Colonic mucosa (tissue), 4 donors: ENCODE data around the gene CDH4. TPM values are rescaled to one million over a fixed set of nuclear protein-coding genes. Genes with fewer than 3 reads are reported as not detected.

Experiments used
- DNase-seq: peaks from one replicate; pipeline ENCODE4 v3.0.0-alpha.2; 2020
- H3K27ac ChIP-seq: fragments of 200-600 bp; one replicate; pipeline ENCODE4 v1.8.0; 2021
- H3K27me3 ChIP-seq: fragments of 200-600 bp; one replicate; pipeline ENCODE4 v1.8.0; 2021
- H3K36me3 ChIP-seq: fragments of 200-600 bp; one replicate; pipeline ENCODE4 v1.8.0; 2021
- H3K4me1 ChIP-seq: fragments of 200-600 bp; one replicate; pipeline ENCODE4 v1.8.0; 2021; ENCODE audit warnings: mild to moderate bottlenecking
- H3K4me3 ChIP-seq: fragments of 200-600 bp; one replicate; pipeline ENCODE4 v1.8.0; 2021
- H3K9ac ChIP-seq, 2 donors: one replicate each; pipeline ENCODE4 v1.7.0; 2013; ENCODE audit warnings: control low read depth in 2 of 2, low read depth in 2 of 2, low read length in 2 of 2
- H3K9me3 ChIP-seq: fragments of 200-600 bp; one replicate; pipeline ENCODE4 v1.8.0; 2021
- intact Hi-C: fragments of 100-400 bp; cut with DNase I; formaldehyde crosslinking; loops from one replicate; pipeline ENCODE4 v1.14.1; 2022
- total RNA-seq, 2 donors: library from RNA; stranded (reverse); fragmentation: NEBNext Ultra II Directional in 1 of 2; extraction: Animal tissue kit (Norgen Biotek cat#: 25700) in 1 of 2; gene quantifications; one replicate each; pipeline ENCODE4 v1.2.1, GENCODE V29; 2021
- TF ChIP-seq, protein P1 (sequence below): fragments of 200-600 bp; IDR thresholded peaks from one replicate; pipeline ENCODE4 v1.8.0; 2022; ENCODE audit warnings: antibody characterized with exemption, mild to moderate bottlenecking
- donor health status: healthy.
- donor health status: DM: no; HTN: no; CAD: no.
- donor health status: DM: no; HTN: no; CAD: no.

The CDH4 gene
- total RNA-seq, 2 donors from 2014 or later: 0.08 TPM; not detected in 1

DNA sequence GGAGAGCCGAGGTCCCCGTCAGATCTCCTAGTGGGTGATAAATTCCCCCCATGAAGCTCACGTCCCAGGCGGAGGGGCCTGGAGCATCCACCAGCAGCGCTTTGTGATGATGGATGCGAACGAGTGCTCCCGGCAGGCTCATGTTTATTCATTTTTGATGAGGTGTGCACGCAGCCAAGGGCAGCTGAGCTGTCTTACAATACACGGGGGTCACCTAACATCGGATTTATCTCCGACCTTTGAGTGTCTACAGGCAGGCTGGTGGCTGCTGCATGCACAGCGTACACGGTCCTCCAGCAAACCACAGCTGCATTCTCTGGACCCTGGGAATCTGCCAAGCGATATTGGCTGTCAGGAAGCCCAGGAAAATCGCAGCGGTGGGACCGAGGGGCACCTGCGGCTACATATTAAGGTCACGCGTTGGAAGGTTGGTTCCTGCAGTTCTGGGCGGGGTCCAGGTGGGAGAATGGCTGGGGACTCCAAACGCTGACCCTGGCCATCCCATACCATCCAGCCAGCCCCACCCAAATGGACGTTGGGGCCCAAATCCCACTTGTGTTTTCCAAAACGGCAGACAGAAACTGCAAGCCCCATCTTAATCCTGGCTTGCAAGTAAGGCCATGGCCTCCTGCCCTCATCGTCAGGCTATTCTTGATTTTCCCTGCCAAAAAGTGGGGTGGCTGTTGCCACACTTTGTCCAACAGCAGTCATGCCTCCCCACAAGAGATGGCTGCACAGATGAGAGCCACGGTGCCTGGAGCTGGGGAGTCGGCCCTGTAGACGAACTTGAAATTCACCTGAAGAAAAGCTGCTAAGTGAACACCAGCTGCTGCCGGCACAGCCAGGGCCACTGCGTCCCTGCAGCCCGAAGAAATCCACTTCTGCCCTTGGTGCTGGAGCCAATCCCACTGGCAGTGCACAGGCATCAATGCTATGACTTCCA lies 413.7 kb downstream of the CDH4 start:
- no peaks in the 10 kb centered on the region for H3K27me3 ChIP-seq
- intact Hi-C loops: no loop called here

DNA sequence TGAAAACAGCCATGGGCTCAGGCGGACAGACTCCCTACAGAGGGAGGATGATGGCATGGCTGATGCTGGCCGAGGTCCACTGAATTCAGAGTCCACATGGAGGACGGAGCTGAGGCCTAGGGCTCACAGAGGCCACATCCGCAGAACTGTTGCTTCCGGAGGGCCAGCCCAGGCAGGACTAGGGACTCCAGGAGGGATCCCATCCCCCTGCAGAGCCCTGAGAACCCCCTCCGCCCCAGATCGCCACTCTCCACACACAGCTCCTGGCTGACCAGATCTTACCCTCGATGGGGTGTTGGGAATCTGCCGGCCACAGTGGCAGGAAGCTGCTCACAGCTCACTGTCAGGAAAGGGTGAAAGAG lies 414.4 kb downstream of the CDH4 start:
- Histone ChIP-seq H3K27ac (no peak overlapping the region), H3K9me3 (no peaks in the 10 kb centered on the region), H3K4me3 (no peak overlapping the region), H3K27me3 (no peaks in the 10 kb centered on the region), H3K36me3 (no peaks in the 10 kb centered on the region), H3K4me1 (no peaks in the 10 kb centered on the region), H3K9ac (no peak overlapping the region)
- TF ChIP-seq, protein P1, sequence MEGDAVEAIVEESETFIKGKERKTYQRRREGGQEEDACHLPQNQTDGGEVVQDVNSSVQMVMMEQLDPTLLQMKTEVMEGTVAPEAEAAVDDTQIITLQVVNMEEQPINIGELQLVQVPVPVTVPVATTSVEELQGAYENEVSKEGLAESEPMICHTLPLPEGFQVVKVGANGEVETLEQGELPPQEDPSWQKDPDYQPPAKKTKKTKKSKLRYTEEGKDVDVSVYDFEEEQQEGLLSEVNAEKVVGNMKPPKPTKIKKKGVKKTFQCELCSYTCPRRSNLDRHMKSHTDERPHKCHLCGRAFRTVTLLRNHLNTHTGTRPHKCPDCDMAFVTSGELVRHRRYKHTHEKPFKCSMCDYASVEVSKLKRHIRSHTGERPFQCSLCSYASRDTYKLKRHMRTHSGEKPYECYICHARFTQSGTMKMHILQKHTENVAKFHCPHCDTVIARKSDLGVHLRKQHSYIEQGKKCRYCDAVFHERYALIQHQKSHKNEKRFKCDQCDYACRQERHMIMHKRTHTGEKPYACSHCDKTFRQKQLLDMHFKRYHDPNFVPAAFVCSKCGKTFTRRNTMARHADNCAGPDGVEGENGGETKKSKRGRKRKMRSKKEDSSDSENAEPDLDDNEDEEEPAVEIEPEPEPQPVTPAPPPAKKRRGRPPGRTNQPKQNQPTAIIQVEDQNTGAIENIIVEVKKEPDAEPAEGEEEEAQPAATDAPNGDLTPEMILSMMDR: no peak
- DNase-seq: no peak
- intact Hi-C loops: no loop called here

More for the DNA sequence above, 413.7 kb downstream of the CDH4 start:
- Histone ChIP-seq H3K4me1 (no peaks in the 10 kb centered on the region), H3K4me3 (no peak overlapping the region), H3K36me3 (no peaks in the 10 kb centered on the region), H3K9me3 (no peaks in the 10 kb centered on the region), H3K27ac (no peak overlapping the region), H3K9ac (no peak overlapping the region)
- no peak for DNase-seq
- TF ChIP-seq, protein P1: no peak

DNA sequence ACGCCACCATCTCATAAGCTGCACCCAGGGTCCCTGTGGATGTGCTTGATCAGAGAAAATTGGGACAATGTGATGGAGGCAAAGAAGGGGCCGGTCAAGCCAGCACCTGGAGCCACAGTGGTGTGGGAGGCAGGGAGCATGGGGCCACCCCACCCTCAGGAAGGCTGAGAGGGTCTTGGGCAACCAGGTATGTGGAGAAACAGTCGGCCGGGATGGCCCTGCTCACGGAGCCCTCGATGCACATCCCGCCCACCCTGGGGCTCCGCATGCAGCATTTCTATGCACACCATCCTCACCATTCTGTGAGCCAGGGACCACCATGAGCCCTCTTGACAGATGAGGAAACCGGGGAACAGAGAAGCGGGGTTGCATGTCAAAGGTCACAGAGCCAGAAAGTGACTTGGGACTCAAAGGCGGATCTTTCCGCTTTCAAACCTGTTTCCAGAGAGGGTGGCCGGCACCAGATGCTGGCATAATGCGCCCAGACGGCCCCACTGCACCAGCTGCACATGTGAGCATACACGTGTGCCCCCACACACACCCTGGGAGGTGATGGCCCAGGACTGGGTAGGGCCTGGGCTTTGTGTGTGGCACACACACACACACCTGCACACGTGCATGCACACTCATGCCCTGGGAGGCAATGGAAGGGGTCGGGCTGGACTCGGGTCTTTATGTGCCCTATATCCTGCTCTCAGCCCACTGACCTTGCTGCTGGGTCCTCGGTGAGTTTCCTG lies 415.2 kb downstream of the CDH4 start:
- H3K9ac ChIP-seq: no peak overlapping the region
- H3K36me3 ChIP-seq: no peaks in the 10 kb centered on the region
- no peak for DNase-seq
- TF ChIP-seq, protein P1: no peak
- intact Hi-C loops: no loop called here
- no peak overlapping the region for H3K4me3 ChIP-seq
- no peaks in the 10 kb centered on the region for H3K27me3 ChIP-seq
- H3K4me1 ChIP-seq: no peaks in the 10 kb centered on the region
- no peak overlapping the region for H3K27ac ChIP-seq
- H3K9me3 ChIP-seq: no peaks in the 10 kb centered on the region

DNA sequence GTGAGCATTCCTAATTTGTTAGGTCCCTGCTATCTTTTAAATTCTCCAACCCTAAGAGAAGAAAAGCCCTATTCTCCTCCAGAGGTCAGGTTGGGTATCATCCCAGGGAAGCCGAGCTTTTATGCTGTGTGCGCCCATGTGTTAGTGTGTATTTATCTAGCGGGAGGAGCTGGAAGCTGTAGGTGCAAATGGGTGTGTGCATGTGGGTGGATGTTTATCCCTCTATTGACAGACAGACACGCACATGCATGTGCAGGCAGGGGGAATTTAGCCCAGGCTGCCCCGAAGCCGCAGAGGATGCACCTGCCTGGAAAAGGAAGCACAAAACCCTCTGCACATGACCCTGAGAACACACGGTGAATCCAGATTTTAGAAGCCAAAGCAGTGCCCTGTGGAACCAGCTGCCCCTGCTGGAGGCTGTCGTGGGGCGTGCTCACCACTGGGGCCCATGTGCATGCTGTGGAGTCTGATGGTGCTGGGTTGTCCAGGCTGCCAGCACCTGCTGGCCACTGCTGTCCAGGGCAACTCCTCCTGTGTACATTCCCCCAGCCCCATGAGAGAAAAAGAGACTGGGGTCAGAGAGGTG lies 416.1 kb downstream of the CDH4 start:
- H3K9ac ChIP-seq: no peak overlapping the region
- no peak overlapping the region for H3K27ac ChIP-seq
- no peaks in the 10 kb centered on the region for H3K27me3 ChIP-seq
- DNase-seq: no peak
- H3K9me3 ChIP-seq: no peaks in the 10 kb centered on the region
- intact Hi-C loops: no loop called here
- no peaks in the 10 kb centered on the region for H3K36me3 ChIP-seq
- TF ChIP-seq, protein P1: no peak
- H3K4me3 ChIP-seq: no peak overlapping the region
- H3K4me1 ChIP-seq: no peaks in the 10 kb centered on the region

DNA sequence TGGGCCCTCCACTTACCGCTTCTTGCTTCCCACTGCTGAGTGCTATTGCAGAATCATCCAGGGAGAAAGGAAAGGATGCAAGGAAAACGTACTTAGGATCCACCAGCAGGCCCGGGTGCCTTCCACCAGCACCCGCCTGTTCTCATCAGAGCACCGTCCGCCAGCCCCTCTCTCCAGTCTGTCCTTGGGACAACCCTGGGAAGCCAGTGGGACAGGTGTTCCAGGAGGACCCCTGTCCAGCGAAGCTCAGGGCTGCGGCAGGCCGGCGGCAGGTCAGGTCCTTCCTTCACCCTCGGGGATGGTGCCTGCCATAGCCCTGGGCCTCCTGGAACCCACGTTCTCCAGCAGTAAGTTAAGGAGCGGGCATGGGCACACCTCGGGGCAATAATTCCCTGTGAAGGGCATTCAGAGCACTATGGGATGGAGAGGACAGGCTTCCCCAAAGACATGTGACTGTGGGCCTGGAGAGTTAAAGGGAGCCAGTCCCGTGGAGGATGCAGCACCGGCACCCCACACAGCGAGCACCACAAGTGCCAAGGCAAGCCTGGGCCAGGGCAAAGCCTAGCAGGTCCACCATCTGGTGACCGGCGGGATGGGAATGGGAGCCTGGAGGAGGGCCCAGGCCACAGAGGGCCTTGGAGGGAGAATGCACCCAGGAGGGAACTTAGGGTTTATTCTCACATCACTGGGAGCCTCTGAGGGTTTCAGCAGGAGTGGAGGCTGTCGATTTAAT lies 416.9 kb downstream of the CDH4 start:
- no peak for DNase-seq
- intact Hi-C loops: no loop called here
- TF ChIP-seq, protein P1: no peak
- no peaks in the 10 kb centered on the region for H3K9me3 ChIP-seq
- no peak overlapping the region for H3K4me3 ChIP-seq
- no peaks in the 10 kb centered on the region for H3K27me3 ChIP-seq
- no peaks in the 10 kb centered on the region for H3K4me1 ChIP-seq
- no peaks in the 10 kb centered on the region for H3K36me3 ChIP-seq
- H3K27ac ChIP-seq: no peak overlapping the region
- H3K9ac ChIP-seq: no peak overlapping the region
